Endometrial microvascular endothelial cells (primary cell): ENCODE data around the gene PPDPF. TPM values are rescaled to one million over a fixed set of nuclear protein-coding genes. Genes with fewer than 3 reads are reported as not detected.

Experiments used
- in situ Hi-C: cut with HindIII; loops from 2 replicates; pipeline ENCODE4 v1.10.0; 2017; ENCODE audit warnings: low sequenced_read_pairs, low pct_unique_long_range_greater_than_20kb; ENCODE audit errors: inconsistent ontology term
- total RNA-seq: library from RNA; depleted of rRNA; stranded (reverse); fragments of >200 nt; gene quantifications from one replicate; pipeline ENCODE4 v1.2.3, GENCODE V29; 2015; ENCODE audit errors: inconsistent ontology term

PPDPF gene
- total RNA-seq, 1 donor from 2014 or later, result 126 TPM

- in situ Hi-C loops, result no loop called here
Measured at GRCh38 chr20:63543733-63544132, 23.2 kb downstream of the PPDPF start.

- in situ Hi-C loops, result no loop called here
Measured at GRCh38 chr20:63544241-63544957, 23.8 kb downstream of the PPDPF start.

- in situ Hi-C loops, result no loop called here
Measured at GRCh38 chr20:63544958-63545516, 24.5 kb downstream of the PPDPF start.

- in situ Hi-C loops, result no loop called here
Measured at GRCh38 chr20:63545814-63546213, 25.2 kb downstream of the PPDPF start.

GRCh38 chr20:63546256-63546955 is 25.8 kb downstream of the PPDPF start:
- in situ Hi-C loops, result no loop called here

GRCh38 chr20:63546956-63547724 is 26.6 kb downstream of the PPDPF start:
- in situ Hi-C loops, result no loop called here

GRCh38 chr20:63547725-63548480 is 27.3 kb downstream of the PPDPF start, which contains the start of gene SRMS:
Gene SRMS (minus strand): TSS chr20:63547749. CDS start chr20:63547463, 286 bp downstream.
- in situ Hi-C loops, result no loop called here

GRCh38 chr20:63548542-63548941 is 28.0 kb downstream of the PPDPF start:
- in situ Hi-C loops, result no loop called here

- in situ Hi-C loops, result no loop called here
Measured at GRCh38 chr20:63549019-63549418, 28.5 kb downstream of the PPDPF start.

GRCh38 chr20:63549679-63550282 is 29.2 kb downstream of the PPDPF start:
- in situ Hi-C loops, result no loop called here

- in situ Hi-C loops, result no loop called here
Measured at GRCh38 chr20:63551068-63551467, 30.5 kb downstream of the PPDPF start.

GRCh38 chr20:63552481-63553249 is 32.1 kb downstream of the PPDPF start:
- in situ Hi-C loops, result no loop called here

GRCh38 chr20:63553251-63553932 is 32.8 kb downstream of the PPDPF start:
- in situ Hi-C loops, result no loop called here

- in situ Hi-C loops, result no loop called here
Measured at GRCh38 chr20:63553933-63554290, 33.3 kb downstream of the PPDPF start, which contains the start of gene FNDC11. Gene FNDC11 (plus strand): TSS chr20:63554159. CDS start chr20:63555664, 1,505 bp downstream.

- in situ Hi-C loops, result no loop called here
Measured at GRCh38 chr20:63554361-63555278, 34.1 kb downstream of the PPDPF start.
